Limb (tissue), 2 donors: Measurements from ENCODE around the gene CADM2.
A peak's percentile ranks its signal among the peaks of the same experiment; 100 is the strongest.

Experiments used
- DNase-seq, 2 donors: peaks; one replicate each; pipeline ENCODE4 v3.0.0-alpha.2; 2016; ENCODE audit errors: extremely low spot score in 2 of 2

The CADM2 gene

DNA sequence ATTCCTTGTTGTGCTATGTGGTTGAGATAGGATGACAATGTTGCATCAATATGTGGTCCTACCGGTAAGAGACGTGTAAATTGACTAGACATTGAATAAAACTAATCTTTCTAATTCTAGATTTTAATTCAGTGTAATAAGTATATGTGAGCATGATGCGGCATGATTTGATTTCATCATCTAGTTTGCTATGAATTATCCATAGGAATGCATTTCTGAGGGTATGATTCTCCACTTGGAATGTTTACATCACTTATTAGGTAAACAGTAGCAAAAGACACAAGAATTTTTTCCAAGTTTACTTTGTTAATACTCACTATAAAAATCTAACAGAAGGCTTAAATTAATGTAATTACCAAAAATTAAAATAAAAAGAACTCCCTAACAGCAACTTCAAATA, 353.5 kb downstream of the CADM2 start:
- no peak for DNase-seq

DNA sequence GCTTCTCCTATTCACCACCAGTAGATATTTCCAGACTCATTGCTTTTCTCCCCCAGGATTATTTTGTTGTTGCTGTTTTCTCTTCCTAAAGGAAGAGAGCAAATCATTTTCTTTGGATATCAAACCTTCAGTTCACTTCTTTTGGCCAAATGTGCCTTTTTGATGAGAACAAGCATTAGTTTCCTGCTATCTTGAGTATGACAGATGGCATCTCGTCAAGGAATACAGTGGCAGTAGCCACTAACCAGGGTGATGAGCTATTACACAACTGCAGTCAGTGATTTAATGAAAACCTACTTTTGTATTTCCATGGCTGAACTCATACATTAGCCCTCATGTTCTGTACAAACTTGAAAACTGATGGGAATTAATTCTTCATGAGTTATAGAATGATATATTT, 354.6 kb downstream of the CADM2 start:
- no peak for DNase-seq

DNA sequence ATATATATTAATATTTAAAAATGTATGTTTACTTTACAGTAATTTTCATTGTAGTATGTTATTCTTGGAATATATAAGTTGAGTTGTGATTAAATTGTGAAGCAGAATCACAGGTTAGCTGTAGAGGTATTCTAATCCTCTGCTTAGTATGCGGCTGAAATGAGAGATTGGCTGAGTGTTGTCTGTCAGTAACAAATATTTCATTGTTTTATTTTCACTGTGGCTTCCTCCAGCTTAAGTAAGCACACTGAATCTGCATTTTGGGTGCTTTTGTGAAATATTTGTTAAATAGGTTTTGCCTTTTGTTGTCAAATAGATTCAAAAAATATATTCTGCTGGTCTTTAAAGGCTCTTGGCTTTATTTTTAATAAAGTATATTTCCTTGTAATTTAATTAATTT, 357.5 kb downstream of the CADM2 start:
- DNase-seq, result no peak

DNA sequence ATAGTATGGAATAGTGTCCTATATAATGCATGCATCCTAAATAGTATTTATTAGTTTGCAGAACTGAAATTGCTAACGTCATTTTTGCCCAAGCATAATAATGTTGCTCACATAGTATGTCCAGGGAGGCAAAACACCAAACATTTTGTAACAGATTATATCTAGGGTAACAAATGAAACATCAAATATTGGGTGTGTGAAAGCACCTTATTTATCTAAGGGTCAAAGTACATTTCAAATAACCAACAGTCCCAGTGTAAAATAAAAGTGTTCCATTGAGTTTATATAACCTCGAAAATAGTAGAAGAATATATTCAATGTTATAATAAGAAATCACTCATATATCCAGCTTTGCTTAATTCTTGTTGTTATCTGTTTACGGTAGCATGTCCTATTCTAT, 363.1 kb downstream of the CADM2 start:
- DNase-seq, result no peak

DNA sequence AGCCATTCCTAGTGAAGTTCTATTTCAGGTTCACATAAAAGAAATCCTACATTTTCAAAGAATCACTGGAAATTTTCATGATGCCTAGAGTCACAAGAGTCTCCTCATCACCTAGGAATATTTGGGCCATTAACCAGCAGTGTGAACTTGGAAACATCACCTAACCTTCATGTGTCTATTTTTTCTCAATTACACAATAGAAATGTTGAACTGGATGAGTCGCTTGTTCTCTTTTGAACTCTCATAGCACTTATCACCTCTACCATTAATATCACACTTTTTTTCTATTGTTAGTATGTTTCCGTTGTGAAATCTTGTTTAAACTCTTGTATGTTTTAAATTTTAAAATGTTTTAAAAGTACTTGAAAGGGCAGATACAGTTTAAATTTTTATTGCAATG, 371.3 kb downstream of the CADM2 start:
- no peak for DNase-seq

DNA sequence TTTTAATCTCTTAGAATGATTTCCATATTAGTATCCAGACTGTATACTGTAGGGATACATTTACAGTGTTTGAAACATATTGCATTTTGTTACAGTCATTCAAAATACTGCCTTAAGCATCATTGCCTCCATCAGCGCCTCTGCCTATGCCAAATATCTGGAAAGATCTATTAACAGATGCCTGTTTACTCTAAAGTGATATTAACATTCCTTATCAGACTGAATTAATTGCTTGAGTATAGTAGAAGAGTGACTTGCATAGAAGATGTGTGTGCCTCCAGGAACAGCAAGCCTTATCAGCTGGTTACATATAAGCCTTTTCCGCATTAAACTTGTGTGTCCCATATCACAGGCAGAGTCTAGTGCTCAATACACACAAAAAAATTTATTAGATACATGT, 379.1 kb downstream of the CADM2 start:
- no peak for DNase-seq

DNA sequence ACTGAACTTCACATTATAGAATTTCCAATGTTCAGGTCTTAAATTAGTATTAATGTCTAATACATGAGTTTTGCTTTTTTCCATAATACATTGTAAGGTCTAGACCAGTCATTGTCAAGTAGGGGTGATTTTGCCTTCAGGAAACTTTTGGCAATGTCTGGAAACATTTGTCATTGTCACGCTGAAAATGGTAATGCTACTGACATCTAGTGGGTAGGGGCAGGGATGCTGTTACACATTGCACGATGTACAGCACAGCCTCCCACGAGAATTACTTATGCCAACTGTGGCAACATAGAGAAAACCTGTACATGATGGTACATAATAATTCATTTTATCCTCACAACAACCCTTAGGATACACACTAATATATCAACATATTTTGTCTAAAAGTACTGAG, 384.1 kb downstream of the CADM2 start:
- no peak for DNase-seq

DNA sequence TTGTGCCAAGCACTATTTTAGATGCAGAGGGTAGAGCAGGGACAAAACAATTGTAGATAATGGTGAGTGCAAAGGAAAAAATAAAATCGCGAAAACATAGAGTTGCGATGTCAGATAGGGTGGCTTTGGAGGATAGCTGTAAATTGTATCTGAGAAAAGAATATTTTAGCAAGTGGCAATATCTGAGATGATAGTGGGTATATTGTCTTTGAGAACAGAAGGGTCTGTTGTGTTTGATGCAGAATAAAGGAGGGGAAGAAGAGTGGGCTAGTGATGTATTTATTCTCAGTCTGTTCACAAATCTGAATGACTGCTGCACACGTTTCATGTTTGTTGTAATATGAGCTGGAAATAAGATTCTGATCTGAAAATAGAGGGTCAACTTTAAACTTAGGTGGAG, 396.8 kb downstream of the CADM2 start:
- no peak for DNase-seq

DNA sequence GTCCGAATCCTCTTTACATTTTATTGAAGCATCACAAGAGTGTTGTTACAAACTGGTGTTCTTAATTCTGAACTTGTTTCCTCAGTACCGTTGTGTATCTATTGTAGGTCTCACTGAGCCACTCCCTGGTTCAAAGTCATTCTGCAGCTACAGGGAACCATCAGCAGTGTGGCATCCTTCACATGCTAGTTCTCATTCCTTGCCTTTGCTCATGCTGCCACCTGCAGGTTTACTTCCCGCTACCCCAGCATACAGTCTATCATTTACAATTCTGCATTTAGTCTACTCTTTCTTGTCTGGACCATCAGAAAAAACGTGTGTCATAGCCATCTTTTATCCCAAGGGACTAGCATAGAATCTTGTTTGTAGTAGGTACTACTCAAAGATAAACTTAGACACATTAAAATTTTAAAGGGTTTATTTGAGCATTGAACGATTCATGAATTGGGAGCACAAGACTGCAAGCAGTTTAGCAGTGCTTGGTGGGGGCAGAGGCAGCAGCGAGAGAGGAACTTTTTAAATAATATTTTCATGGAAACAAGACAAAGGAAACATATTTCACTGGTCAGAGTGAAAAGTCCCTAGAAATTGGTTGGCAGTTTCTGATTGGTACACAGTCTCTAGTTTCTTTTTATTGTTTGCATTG, 402.1 kb downstream of the CADM2 start:
- DNase-seq, result peak; percentile 38 to 66

DNA sequence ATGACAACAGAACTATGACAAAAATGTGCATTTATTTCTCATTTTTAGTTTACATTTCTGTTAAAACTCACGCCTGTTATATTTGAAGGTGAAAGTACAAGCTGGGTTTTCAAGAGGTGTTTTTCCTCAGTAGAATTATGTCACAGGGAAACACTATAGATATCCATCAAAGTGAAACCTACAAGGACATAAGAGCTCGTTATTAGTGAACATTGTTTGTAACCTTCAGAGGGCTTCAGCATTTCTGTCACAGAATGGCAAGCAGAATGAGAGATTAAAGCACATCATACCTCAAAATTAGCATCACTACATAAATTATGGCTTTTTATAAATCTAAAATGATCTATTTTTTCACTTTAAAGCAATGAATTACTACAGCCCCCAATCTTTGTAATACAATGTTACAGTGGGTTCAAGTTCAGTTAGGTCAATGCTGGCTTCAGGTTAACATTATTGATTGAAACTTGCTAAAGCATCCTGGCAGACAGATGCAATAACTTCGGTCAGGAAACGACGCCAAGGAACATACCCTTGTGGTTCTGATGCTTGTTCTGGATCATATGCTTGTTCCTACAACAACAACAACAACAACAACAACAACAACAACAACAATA, 405.6 kb downstream of the CADM2 start:
- no peak for DNase-seq

DNA sequence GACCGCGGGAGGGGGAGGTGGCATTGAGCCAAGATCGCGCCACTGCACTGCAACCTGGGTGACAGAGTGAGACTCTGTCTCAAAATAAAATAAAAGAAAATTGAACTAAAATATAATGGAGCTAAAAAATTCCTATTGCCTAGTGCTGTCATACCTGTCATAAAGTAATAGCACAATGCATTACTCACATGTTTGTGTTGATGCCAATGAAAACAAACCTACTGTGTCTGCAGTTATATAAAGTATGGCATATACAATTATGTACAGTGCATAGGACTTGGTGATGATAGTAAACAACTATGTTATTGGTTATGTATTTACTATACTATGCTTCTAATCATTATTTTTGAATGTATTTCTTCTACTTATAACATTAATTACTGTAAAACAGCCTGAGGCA, 411.6 kb downstream of the CADM2 start:
- no peak for DNase-seq

DNA sequence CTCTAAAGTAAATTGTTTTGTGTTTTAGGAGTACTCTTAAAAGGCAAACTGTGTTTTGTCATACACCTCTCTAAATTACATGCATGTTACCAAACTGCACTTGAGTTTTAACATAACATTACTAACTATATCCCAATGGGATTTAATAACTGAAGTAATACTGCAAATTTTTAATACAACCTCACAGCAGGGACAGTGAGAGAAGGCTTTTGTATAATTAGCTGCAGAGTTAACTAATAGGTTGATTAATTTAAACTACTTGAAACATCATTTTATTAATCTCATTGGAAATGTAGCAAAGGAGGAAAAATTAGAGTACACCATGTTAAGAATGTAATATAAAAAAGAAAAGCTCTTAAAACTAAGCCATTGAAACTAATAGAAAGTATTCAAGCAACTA, 417.3 kb downstream of the CADM2 start:
- no peak for DNase-seq

DNA sequence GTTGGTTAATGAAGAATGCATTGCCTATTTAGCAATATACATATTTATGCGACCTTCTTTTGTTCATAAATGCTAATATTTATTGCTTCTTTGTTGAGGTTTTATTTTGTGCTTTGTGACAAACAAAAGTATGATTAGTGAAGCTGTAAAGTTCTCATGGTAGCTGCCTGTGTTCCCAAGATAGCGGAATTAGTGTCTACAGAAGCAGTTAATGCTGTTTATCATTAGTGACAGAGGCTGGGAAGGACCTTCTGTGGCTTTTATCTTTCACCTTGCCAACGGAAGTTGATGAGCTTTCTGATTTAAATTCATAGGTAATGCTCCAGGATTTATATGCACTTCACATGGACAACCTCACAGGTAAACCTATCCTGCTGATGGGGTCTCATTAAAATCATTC, 418.3 kb downstream of the CADM2 start:
- no peak for DNase-seq

DNA sequence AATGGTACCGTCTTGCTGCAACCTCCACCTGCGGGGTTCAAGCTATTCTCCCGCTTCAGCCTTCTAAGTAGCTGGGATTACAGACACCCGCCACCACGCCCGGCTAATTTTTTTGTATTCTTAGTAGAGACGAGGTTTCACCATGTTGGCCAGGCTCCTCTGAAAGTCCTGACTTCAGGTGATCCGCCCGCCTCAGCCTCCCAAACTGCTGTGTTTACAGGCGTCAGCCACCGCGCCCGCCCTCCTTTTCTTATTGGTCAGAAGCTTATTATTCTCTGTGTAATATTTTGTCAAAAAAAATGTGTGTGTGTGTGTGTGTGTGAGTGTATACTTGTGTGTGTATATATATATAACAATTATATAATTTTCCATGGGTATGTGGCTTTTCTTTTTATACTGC, 425.6 kb downstream of the CADM2 start:
- no peak for DNase-seq

DNA sequence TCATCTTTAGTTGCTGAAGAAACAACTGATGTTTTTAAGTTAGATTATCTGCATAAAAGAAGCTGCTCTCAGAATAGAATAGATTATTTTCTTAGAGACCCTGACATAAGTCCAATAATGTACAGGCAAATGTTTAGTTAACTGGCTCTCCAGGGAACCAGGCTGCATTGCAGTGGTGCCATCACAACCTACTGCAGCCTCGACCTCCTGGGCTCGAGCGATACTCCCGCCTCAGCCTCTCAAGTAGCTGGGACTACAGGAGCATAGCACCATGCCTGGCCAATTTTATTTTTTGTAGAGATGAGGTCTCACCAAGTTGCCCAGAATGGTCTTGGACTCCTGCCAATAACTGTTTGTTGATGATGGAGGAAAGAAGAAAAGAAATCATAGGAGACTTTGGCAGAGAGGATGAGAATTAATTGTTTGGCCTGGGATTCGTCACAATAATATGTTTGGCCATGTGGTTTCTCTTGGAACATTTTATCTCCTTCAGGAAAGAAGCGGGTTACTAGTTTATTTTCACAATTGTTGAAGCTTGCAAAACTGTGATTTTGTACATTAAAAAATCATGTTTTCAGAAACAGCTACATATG, 429.2 kb downstream of the CADM2 start:
- DNase-seq, result no peak

DNA sequence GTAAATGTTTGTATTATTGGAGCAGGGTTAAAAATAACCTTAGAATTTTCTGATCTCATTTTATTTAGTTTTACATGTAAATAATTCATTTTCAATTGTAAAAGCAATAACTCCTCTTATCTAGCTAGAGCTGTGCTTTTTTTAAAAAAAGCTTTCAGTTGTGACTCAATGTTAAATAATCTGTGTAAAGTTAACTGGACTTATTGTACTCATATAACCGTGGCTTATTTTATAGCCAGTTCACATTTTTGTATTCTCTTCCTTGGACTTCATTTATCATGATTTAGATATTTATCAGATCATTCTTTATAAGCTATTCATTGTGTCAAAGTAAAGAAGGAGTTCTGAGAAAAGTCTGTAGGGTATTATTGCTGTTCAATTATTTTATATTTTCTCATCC, 435.6 kb downstream of the CADM2 start:
- no peak for DNase-seq

DNA sequence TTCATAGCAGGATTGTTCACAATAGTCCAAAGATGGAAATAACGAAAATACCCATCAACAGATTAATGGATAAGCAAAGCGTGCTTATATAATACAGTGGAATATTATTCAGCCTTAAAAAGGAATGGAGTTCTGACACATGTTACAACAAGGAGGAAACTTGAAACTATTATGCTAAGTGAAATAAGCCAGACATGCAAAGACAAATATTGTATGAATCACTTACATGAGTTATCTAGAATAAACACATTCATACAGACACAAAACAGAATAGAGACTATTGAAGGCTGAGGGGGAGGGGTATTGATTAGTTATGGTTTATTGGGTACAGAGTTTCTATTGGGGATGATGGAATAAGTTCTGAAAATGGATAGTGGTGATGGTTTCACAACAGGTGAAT, 438.6 kb downstream of the CADM2 start:
- DNase-seq, result no peak

DNA sequence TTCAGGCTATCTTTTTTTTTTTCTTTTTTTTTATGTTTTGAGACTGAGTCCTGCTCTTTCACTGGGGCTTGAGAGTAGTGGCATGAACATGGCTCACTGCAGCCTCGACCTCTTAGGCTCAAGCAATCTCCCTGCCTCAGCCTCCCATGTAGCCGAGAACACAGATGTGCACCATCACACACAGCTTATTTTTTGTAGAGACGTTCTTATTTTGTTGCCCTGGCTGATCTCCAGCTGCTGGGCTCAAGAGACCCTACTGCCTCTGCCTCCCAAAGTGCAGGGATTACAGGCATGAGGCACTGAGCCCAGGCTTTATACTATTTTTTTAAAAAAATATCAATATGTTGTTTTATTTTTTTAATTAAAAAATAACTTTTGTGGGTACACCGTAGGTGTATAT, 467.3 kb downstream of the CADM2 start:
- no peak for DNase-seq

DNA sequence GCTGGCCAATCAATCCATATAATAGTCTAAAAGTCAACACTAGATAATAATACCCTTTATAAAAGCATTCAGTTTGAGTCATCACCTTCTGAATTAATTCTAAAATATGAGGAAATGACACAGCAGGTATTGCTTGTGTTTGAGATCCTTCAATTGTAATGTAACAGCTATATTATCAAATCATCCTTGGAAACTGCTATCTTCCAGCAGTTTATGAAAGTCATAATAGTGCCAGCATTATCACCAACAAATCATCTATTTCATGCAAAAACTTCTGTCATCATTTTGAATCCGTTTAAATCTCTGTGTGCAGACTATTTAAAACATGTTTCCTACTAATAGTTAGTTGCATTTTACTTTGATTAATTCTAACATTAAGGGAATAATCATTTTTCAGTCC, 468.7 kb downstream of the CADM2 start:
- DNase-seq, result no peak

DNA sequence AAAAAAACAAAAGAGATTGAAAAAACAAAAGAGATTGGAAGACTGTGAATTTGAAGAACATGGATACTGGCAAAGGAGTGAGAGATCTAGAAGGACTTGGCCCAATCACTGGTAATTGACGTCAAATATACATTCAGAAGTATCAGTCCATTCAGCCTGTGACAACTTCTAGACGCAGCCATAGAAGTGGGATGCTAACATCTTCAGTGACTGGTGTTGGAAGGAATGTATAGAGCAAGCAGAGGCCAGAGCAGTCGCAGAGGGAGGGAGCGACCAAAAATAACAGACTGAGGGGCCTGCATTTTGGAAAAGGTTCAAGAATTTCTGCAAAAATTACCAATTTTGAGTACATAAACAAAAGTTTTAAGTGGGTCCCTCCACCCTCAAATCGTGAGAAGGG, 473.3 kb downstream of the CADM2 start:
- no peak for DNase-seq

DNA sequence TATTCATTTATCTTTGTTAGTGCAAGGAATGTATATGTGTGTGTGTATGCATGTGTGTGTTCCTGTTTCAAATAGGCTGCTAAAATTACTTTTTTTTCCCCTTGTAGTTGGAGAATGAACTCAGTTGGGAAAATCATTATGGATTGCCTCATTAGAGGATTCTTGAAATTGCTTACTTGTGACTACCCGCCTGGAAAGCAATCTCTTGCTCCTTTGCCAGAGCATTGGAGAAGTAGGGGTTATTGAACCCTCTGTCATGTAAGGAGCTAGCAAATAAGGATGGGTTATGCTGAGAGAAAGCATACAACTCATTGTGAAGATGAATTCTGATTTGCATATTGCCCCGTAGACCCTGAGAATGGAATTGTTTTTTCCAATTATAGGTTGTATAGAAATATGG, 474.5 kb downstream of the CADM2 start:
- DNase-seq, result no peak

DNA sequence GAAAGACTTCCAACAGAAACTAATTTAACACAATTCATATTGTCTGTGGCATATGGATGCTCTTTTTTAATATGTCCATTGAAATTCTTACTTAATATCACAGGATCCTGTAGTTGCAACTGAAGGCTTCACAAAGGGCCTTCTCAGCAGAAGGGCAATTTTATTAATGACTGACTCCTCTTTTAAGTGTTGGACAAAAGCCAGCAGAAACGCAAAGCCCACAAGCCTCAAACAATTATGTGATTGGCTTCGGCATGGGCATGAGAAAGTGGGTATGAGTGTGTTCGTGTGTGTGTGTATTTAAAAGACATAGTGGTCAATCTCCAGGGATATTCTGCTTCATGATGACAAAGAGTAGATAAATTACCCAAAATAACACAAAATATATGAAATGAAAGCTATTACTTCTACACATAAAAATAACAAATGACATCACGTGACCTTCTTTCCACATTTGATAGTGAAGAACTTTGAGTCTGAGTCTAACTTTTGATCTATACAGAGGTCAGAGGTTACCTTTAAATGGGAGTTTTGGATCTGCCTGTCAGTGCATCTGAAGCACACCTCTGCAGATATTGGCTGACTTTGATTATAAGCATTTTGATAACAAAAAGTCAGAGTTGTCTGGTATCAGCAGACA, 496.9 kb downstream of the CADM2 start:
- DNase-seq, result no peak

DNA sequence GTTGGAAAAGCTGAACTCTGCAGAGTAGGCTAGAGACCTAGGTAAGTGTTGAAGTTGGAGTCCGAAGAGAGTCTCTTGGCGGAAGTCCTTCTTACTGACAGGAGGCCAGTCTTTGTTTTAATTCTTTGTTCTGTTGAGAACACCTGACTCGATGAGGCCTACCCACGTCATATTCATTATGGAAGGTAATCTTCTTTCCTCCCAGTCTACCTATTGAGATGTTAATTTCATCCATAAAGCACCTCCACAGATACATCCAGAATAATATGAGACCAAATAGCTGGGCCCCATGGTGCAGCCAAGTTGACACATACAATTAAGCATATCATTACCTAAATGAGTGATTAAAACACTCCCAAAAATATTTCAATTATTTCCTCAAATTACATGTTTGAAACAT, 515.5 kb downstream of the CADM2 start:
- DNase-seq, result no peak
